ENCODE data around the gene SH3PXD2B.

Gene SH3PXD2B

GRCh38 chr5:172362755-172363154 is 91.6 kb downstream of the SH3PXD2B start:
- TF ChIP-seq TAF1 (IDR thresholded peaks at IDR 0.05; ENCODE audit: borderline replicate concordance, insufficient read depth, low read length) (no peak), FOXP2 (optimal IDR thresholded peaks at IDR 0.05; ENCODE audit: borderline replicate concordance, extremely low read depth, extremely low read length, insufficient read depth) (no peak), REST (IDR thresholded peaks at IDR 0.05; ENCODE audit: insufficient read depth in 1 of 2, low read depth in 2 of 2, low read length in 2 of 2) (no peak), SIN3A (IDR thresholded peaks at IDR 0.05; ENCODE audit: borderline replicate concordance, insufficient read depth, low read length) (no peak), POLR2AphosphoS5 (IDR thresholded peaks at IDR 0.05; ENCODE audit: low read depth, low read length) (no peak)

GRCh38 chr5:172361566-172362238 is 92.6 kb downstream of the SH3PXD2B start:
- no peak for TF ChIP-seq TAF1 (IDR thresholded peaks at IDR 0.05; ENCODE audit: borderline replicate concordance, insufficient read depth, low read length)
- no peak for TF ChIP-seq POLR2AphosphoS5 (IDR thresholded peaks at IDR 0.05; ENCODE audit: low read depth, low read length)
- no peak for TF ChIP-seq FOXP2 (optimal IDR thresholded peaks at IDR 0.05; ENCODE audit: borderline replicate concordance, extremely low read depth, extremely low read length, insufficient read depth)
- TF ChIP-seq REST (IDR thresholded peaks at IDR 0.05; ENCODE audit: insufficient read depth in 1 of 2, low read depth in 2 of 2, low read length in 2 of 2), result no peak
- TF ChIP-seq SIN3A (IDR thresholded peaks at IDR 0.05; ENCODE audit: borderline replicate concordance, insufficient read depth, low read length), result no peak

GRCh38 chr5:172358345-172358744 is 96.0 kb downstream of the SH3PXD2B start:
- TF ChIP-seq SIN3A (IDR thresholded peaks at IDR 0.05; ENCODE audit: borderline replicate concordance, insufficient read depth, low read length), result no peak
- no peak for TF ChIP-seq FOXP2 (optimal IDR thresholded peaks at IDR 0.05; ENCODE audit: borderline replicate concordance, extremely low read depth, extremely low read length, insufficient read depth)
- no peak for TF ChIP-seq REST (IDR thresholded peaks at IDR 0.05; ENCODE audit: insufficient read depth in 1 of 2, low read depth in 2 of 2, low read length in 2 of 2)
- TF ChIP-seq POLR2AphosphoS5 (IDR thresholded peaks at IDR 0.05; ENCODE audit: low read depth, low read length), result no peak
- no peak for TF ChIP-seq TAF1 (IDR thresholded peaks at IDR 0.05; ENCODE audit: borderline replicate concordance, insufficient read depth, low read length)

GRCh38 chr5:172356527-172356926 is 97.8 kb downstream of the SH3PXD2B start:
- TF ChIP-seq SIN3A (IDR thresholded peaks at IDR 0.05; ENCODE audit: borderline replicate concordance, insufficient read depth, low read length) (no peak), POLR2AphosphoS5 (IDR thresholded peaks at IDR 0.05; ENCODE audit: low read depth, low read length) (no peak), FOXP2 (optimal IDR thresholded peaks at IDR 0.05; ENCODE audit: borderline replicate concordance, extremely low read depth, extremely low read length, insufficient read depth) (no peak), REST (IDR thresholded peaks at IDR 0.05; ENCODE audit: insufficient read depth in 1 of 2, low read depth in 2 of 2, low read length in 2 of 2) (no peak), TAF1 (IDR thresholded peaks at IDR 0.05; ENCODE audit: borderline replicate concordance, insufficient read depth, low read length) (no peak)

All from PFSK-1 (cell line).